ENCODE measurements around the gene EFTUD2.

The EFTUD2 gene

DNA sequence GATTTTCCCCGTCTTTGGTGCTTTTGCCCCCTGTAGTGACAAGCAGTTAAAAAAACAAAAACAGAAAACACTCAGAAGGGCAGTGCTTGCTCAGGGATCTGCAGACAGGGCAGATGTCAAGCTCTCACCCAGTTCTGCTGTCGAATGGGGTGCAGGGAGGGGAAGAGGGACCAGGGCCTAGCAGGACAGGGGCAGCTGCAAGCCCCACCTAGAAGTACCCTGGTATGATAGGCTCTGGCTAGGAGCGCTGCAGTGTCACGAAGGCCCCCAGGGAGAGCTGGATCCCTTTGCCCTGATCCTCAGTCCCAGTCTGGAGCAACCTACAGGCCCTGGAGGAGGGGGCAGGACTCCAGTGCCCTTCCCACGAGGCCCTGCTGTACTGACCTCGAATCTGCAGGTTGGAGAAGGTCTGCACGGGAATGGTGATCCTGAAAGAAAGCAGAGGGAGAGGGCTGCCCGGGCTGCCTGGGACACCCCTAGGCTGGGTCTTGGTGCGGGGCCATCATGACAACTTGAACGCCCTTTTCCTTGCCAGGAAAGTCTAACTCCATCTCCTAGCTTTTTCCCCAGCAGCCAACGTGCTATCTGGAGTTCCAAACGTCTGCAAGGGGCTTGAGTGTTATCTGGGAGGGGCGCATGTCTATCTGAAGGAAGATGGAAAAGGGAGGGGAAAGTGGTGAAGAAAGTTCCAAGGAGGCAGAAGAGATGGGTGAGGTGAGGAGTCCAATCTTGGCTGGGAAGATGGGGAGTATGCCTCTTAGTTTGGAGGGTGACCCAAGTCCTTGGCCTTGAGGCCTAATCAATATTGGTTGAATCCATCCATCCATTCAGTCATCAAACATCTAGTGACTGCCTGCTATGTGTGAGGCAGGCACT, 11.2 kb upstream of the EFTUD2 start:
- no peak for DNase-seq

DNA sequence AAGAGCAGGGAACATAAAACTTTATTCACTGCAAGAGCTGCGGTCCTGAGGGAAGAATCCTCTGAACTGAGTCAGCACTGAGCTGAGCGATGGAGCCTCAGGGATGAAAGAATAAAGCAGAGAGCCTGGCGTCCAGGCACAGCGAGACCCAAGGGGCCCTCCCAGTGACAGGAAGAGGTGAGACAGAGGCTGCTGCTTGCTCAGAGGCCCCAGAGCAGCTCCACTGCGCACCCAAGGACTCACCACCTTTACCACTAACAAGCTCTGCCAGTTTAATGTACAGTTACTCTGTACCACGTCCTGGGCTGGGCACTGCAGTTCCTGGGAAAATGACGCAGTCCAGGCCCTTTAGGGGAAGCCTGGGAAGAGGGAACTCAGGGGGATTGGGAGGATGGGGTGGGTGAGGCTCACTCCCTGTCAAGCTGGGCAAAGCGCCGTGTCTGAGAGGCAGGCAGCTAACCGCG, 10.5 kb upstream of the EFTUD2 start:
- DNase-seq, result no peak

DNA sequence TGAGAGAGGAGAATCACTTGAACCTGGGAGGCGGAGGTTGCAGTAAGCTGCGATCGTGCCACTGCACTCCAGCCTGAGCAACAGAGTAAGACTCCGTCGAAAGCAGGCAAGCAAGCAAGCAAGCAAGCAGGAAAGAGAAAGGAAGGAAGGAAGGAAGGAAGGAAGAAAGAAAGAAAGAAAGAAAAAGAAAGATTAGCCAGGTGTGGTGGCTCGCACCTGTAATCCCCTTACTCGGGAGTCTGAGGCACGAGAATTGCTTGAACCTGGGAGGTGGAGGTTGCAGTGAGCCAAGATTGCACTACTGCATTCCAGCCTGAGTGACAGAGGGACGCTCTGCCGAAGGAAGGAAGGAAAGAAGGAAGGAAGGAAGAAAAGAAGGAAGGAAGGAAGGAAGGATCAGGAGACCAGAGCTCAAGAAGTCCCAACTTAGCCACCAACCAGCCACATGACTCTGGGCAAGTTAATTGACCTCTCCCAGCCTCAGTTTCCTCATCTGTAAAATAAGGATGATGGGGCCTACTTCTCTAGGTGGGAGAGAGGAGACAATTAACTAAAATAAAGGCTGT, 9.6 kb upstream of the EFTUD2 start:
- DNase-seq, result no peak

DNA sequence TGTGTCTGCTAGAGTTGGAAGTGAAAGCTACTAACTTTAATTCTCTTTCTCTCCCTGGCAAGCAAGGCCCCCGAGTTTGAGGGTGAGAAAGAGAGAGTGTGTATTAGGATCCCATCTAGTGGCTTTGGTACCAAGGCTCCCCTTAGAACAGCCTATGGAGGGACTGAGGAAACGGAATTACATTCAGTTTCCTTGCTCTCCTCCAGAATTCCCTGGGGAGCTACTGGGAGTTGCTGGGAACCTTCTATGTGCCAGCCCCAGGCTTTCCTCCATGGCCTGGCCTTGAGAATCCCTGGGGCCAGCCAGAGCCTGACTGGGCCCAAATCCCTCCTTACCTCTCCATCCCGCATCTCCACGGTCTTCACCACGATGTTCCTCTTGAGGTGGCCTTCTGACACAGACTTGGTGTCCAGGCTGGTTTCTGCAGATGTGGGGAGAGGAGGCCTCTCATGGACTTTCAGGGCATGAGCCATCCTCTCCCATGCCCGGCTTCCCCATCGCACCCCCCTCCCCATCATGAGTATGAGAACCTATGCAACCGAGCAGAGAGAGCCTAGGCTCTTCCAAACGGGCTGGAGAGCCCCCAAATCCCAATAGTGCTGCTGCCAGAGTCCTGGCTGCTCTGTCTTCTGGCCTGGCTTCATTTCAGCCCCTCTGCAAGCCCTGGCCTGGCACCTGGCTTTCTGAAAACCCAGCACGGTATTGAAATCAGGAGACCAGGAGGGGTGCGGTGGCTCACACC, 8.7 kb upstream of the EFTUD2 start:
- no peak for DNase-seq

DNA sequence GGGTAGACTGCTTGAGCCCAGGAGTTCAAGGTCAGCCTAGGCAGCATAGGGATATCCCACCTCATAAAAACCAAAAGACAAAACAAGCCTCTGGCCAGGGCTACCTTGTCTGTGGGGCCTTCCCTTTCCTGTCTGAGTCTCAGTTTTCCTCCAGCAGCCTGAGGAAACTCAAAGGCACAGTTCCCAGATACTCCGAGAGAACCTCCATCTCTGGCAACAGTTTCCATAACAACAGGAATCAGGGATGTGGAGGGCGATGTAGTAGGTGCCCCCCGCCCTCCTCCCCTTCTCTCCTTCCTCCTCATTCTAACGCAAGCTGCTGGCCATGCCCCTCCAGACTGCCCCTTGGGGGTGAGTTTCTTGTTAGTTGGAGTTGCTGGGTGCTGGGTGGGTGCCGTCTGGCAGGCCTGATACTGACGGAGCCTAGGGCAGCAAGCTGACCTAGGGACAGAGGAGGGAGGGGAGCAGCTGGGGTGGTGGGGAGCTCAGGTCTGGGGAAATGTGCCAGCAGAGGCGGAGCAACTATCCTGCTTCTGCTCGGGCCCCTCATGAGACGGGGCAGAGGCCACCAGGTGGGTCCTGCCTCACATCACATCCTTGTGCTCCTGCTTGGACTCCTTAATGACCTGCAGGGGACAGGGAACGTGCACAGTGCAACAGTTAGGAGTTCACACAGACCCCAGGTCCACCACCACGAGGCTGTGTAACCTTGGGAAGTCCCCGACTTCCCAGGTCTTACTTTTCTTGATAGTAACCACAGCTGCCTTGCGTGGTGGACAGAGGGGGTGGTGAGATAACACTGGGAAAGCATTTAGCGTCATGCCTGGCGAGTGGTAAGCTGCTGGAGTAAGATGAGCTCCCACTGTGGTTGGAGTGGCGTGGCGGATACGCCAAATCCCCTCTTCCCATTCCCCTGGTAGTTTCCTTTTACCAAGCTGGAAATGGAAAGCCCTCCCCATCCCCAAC, 7.8 kb upstream of the EFTUD2 start:
- DNase-seq, result no peak

DNA sequence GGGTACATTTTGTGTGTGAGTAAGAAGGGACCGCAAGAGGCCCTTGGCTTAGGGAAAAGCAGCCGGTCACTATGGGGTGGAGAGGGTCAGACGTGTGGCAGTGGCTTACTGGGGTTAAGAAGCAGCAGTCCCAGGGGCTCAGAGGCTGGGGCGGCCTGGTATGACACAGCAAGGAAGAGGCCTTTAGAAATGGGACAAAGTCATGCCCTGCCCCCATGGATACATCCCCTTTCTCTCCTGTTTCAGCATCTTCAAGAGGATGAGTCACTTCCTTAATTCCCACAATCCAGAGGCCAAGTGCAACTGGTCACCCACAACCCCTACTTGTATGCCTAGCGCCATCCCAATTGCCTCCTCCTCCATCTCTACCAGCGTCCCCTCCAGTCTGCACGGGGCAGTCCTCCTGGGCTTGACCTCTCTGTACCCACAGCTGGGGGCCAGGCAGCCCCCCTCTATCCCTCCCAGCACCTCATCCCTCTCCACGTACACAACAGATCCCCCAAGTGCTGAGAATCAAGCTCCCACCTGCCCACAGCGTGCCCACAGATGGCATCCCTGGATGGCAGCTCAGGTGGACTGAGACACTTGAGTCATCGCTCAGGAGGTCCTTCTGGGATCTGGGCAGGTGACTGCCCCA, 6.9 kb upstream of the EFTUD2 start:
- peak; percentile 68 for DNase-seq

DNA sequence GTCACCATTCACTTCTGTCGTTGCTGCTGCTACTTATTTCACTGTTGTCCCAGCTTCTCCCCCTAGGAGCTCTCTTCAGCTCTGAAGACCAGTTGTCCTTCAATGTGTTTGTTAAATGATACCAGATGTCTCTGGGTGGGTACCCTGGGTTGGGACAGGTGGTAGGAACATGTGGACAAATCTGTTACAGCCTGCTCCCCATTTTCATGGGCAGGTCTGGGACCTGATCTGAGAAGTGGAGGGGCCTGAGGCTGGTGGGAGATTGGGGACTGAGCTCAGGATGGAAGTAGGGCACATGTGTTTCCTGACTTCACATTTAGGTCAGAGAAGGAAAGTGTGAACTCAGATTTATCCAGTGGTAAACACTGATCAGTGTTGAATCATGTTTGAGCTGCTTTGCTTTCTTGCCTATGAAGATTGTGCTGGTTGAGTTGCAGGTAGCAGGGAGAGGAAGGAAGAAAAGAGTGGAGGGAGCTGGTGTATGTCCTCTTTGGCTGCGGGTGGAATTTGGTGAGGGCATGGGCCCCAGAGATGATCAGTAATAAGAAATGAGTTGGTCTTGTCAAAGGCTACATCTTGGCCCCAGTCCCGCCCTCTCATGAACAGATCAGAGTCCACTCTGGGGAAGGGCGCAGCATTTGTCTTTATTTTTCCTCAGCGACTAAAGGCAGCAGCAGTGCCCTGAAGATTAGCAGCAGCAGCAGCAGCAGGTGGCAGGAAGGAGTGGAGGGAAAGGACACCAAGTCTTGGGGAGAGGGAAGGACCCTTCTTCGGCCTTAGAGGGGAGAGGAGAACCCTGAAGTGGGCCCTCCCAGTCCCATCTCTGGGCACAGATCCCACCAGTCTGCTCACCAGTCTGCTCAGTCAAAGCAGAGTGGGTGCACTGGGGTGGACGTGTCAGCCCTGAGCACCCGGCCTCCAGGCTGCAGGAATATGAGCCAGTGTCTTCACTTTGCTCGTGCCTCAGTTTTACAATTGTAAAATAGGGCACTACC, 6.1 kb upstream of the EFTUD2 start:
- DNase-seq, result no peak

DNA sequence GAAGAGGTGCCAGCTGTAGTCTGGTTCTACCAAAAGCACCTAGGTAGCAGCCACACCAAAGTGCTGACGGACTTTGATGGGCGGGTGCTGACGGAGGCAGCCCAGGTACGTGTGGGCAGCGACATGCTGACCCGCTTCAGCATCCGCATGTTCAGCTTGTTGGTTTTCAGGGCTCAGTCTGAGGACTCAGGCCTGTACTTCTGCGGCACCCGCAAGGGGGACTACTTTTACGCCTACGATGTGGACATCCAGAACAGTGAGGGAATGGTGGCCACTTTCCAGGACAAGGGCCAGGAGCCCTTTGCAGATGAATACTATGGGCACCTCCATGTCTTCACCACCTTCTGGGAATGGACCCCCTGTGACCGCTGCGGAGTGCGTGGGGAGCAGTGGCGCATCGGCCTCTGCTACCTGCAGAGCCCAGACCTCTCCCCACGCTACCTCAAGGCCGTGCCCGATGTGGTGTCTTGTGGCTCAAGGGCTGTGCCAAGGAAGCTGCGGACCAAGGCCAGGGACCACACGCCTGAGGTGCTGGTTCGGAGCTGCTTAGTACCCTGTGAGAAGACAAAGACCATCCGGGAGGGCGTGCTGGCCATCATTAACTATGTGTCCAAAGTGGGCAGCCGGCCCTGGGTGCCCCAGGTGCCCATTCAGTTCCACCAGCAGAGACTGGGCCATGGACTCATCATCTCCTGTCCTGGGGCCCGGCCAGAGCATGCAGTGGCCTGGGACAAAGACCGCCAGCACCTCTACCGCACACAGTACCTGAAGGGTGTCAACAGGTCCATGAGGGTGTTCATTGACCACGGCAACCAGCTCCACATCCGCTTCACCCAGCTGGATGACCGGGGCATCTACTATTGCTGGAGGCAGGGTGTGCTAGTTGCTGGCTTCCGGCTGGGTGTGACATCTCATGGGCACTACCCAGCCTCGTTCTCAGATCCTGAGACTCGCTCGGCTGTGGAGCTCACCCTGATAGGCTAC, 5.0 kb upstream of the EFTUD2 start:
- no peak for DNase-seq

DNA sequence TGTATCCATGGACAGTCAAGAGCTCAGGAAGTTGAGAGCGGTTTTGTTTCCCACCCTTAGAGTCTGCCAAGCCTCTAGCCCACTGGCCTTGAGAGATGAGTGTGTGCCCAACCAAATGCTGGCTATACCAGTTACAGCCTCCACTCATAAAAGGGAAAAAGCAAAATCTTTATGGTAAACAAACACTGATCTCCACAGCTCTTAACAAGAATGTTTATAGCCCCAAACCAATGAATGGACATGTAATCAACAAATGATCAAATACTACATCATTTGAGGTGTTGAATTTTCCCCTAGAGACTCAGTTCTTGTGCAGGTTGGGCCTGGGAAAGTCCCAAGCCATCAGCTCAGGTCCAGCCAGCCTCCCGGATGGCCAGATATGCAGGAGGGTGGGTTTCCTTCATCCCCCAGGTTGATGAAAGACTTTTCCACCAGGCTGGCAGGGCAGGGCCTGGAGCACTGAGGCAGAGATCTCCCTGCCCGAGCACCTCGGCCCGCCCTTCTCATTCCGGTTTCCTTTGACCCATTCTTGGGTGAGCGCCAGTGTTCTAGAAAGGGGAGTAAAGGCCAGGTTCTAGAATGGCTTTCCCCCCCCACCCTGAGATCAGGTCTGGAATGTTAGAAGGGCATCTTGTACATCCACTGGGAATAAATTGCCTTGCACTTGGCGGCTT, 3.9 kb upstream of the EFTUD2 start:
- no peak for DNase-seq

DNA sequence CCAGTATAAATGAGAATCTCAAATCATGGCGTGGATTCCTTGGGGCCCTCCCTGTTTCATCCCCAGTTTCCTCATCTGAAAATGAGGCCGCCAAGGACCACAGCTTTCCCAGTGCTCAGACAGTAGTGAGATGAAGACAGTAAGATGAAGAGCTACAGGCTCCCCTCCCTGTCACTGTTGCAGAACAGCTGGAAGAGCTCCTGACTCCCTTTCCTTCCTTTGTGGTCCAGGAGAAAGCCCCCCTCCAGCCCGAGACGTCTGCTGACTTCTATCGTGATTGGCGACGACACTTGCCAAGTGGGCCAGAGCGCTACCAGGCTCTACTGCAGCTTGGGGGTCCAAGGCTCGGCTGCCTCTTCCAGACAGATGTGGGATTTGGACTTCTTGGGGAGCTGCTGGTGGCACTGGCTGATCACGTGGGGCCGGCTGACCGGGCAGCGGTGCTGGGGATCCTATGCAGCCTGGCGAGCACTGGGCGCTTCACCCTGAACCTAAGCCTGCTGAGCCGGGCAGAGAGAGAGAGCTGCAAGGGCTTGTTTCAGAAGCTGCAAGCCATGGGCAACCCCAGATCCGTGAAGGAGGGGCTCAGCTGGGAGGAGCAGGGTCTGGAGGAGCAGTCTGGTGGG, 3.0 kb upstream of the EFTUD2 start:
- no peak for DNase-seq

DNA sequence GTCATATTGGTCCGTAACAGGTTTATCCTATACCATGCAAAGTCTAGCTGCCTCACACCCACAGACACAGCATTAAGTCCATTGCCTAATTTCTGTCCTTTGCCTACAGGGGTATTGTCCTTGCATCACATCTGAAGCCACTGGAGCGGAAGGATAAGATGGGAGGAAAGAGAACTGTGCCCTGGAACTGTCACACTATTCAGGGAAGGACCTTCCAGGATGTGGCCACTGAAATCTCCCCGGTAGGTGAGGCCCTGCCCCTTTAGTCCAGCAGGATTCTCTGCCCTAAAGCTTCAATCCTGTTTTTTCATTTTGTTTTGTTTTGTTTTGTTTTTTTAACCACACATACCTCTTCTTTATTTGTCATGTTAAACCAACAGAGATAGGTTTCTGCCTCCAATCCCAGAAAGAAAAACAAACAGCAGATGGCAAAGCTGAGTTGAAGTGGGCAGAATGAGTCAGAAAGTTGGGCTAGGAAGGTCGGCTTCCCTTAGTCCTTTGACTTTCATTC, 2.2 kb upstream of the EFTUD2 start:
- peak; percentile 37 for DNase-seq

DNA sequence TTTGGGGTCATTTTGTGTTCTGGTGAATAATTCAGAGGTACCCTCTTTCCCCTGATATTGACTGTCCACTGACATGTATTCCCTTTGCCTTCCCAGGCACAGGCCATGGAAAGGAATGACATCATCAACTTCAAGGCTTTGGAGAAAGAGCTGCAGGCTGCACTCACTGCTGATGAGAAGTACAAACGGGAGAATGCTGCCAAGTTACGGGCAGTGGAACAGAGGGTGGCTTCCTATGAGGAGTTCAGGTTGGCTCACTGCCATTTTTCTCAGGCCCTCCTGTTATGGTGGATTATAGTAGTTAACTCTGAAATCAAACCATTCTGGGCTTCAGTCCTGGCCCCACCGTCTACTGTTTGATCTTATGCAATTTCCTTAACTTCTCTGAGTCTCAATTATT, 1.6 kb upstream of the EFTUD2 start:
- DNase-seq, result no peak

DNA sequence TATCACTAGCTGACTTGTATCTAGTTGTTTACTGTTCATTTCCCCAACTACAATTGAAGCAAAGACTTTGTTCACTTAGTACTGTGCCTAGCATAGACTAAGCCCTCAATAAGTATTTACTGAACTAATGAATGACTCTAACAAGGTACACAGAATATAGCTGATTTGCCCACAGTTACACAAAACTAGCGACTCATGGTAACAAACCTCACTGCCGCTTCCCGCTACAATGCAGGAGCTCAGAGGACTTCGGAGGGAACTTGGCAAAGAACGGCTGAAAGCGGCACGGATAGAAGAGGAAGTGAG, 524 bp downstream of the EFTUD2 start:
- DNase-seq, result peak; percentile 76

DNA sequence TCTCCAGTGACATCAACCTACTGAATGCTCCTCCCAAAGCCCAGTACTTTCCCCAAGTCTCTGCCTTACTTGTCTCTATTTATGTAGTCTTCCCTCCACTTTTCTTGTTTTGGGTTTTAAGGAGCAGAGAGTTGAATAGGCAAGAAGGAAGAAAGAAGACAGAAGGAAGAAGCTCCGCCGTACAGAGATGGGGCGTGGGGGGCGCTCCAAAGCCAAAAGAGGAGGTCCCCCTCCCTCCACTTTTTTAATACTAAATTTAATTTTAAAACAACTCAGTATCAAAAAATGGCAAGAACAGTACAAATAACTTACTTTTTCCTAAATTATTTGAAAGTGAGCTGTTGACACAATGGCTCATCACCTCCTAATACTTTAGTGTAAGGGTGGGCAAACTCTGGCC, 4.6 kb downstream of the EFTUD2 start:
- no peak for DNase-seq

DNA sequence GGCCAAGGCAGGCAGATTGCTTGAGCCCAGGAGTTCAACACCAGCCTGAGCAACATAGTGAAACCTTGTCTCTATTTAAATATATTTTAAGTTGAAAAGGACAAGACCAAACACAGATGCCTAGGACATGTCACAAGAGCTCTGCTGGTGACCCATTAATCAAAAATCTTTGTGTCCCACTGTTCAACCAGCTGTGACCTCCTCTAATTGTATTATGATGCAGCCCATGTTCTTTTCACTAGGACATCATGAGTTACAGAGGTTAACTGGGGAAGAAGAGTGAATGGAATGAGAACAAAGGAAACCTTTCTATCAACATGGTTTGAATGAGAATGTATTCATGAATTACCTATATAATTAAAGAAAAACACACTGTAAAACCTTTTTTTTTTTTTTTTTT, 7.0 kb downstream of the EFTUD2 start:
- no peak for DNase-seq

DNA sequence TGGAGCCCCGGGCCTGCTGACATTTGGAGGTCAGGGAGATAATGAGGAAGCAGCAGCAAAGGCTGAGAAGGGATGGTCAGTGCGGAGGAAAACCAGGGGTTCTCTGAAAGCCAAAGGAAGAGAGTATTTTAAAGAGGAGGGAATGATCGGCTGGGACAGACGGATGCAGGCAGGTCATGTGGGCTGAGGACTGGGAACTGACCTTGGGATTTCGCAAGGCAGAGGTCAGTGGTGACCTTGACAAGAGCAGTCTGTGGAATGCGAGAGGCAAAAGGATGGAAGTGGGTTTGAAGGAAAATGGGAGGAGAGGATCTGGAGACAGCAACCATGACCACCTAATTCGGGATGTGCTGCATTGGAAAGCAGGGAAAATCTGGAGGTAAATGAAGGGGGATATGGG, 10.2 kb downstream of the EFTUD2 start:
- DNase-seq, result no peak

DNA sequence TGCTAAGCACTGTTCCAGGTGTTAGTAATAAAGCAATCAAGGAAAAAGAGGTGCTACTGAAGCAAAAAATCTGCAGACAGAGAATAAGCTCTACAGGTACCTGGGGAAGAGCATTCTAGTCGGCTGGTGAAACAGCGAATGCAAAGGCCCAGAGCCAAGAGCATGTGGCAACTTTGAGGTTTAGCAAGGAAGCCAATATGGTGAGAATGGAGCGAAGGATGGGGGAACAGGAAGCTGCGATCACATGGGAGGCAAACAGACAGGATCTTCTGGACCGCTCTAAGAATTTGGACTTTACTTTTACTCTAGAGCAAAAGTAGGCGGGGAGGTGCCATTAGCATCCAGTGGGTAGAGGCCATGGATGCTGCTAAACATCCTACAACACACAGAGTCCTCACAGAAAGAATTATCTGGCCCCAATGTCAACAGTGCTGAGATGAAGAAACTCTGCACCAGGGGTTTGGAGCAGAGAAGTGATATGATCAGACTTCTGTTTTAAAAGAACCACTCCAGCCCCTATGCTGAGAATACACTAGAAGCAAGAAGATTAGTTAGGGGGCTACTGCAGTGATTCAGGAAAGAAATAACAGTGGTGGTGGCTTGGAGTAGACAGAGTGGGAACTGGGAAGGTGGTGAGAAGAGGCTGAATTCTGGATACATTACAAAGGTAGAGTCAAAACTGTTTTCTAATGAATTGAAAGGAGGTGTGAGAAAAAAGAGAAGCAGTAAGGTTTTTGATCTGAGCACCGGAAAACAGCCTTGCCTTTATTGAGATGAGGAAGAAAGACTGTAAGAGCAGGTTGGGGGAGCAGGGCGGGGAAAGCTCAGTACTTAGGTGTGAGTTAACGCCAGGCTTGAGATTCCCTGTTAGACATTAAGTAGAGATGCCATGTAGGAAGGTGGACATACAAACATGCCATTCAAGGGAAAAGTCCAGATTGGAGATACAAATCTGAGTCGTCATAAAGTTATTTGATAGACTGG, 11.0 kb downstream of the EFTUD2 start:
- peak; percentile 73 for DNase-seq

Measured in MV-4-11 (cell line).